ENCODE data around the gene RNF212B. TPM values are rescaled to one million over a fixed set of nuclear protein-coding genes. Genes with fewer than 3 reads are reported as not detected.

Gene RNF212B
- total and polyA plus RNA-seq, 10 of the 15 experiments (the other 5 are each of a cell fraction or from before 2014, with no cell fraction given): not detected

DNA sequence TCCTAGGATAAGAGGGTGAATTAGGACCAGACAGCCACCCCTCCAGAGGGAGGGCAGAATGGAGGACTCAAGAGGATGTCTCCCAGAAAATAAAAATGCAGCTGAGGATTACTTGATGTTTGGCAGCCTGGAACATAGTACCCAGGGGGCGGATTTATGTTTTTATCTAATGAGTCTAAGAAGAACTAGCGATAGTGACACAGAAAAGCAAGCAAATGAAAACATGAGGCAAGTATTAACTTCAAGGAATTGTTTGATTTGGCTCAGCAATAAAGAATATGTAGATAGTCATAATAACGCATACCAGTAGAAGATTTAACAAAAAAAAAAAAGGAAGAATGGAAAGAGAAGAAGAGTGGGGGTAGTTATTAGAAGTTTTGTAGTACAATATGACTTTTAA is 44.3 kb upstream of the RNF212B start:
- ChIA-PET SMC1A (ENCODE audit: uncharacterized antibody, unreplicated experiment) (no interaction called here), POLR2A (no interaction called here), CTCF (no interaction called here), RAD21 (ENCODE audit: unreplicated experiment) (no interaction called here)
- no peak overlapping the region for H3K27ac ChIP-seq (ENCODE audit: control insufficient read depth, insufficient read depth)
- intact Hi-C loops (cut with micrococcal nuclease; ENCODE audit: unreplicated experiment) (no loop called here), in situ Hi-C loops (cut with MboI) (no loop called here)
- H3K4me2 ChIP-seq (ENCODE audit: control insufficient read depth, insufficient read depth): no peak overlapping the region
- H3K4me1 ChIP-seq (ENCODE audit: control insufficient read depth, insufficient read depth, low read length): no peaks in the 10 kb centered on the region
- TF ChIP-seq SP1 (IDR thresholded peaks at IDR 0.05; ENCODE audit: low read depth, low read length) (no peak), EED (IDR thresholded peaks at IDR 0.05; ENCODE audit: low read depth) (no peak), YBX1 (IDR thresholded peaks at IDR 0.05) (no peak), ZSCAN29 (IDR thresholded peaks at IDR 0.05) (no peak), PKNOX1 (IDR thresholded peaks at IDR 0.05) (no peak), CREM (IDR thresholded peaks at IDR 0.05; ENCODE audit: low read depth) (no peak), NBN (IDR thresholded peaks at IDR 0.05) (no peak), CHD1 (IDR thresholded peaks at IDR 0.05; ENCODE audit: low read depth, low read length) (no peak), SKIL (IDR thresholded peaks at IDR 0.05; ENCODE audit: low read depth, poor library complexity, severe bottlenecking) (no peak), HDGF (IDR thresholded peaks at IDR 0.05) (no peak), ZNF622 (IDR thresholded peaks at IDR 0.05) (no peak), SPI1 (IDR thresholded peaks at IDR 0.05; ENCODE audit: borderline replicate concordance, insufficient read depth, low read depth, low read length) (no peak), STAT3 (IDR thresholded peaks at IDR 0.05; ENCODE audit: low read depth, low read length) (no peak), SIX5 (IDR thresholded peaks at IDR 0.05; ENCODE audit: low read depth, low read length, severe bottlenecking) (no peak), CHD4 (IDR thresholded peaks at IDR 0.05) (no peak)
- TF ChIP-seq, protein P1, sequence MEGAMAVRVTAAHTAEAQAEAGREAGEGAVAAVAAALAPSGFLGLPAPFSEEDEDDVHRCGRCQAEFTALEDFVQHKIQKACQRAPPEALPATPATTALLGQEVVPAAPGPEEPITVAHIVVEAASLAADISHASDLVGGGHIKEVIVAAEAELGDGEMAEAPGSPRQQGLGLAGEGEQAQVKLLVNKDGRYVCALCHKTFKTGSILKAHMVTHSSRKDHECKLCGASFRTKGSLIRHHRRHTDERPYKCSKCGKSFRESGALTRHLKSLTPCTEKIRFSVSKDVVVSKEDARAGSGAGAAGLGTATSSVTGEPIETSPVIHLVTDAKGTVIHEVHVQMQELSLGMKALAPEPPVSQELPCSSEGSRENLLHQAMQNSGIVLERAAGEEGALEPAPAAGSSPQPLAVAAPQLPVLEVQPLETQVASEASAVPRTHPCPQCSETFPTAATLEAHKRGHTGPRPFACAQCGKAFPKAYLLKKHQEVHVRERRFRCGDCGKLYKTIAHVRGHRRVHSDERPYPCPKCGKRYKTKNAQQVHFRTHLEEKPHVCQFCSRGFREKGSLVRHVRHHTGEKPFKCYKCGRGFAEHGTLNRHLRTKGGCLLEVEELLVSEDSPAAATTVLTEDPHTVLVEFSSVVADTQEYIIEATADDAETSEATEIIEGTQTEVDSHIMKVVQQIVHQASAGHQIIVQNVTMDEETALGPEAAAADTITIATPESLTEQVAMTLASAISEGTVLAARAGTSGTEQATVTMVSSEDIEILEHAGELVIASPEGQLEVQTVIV (IDR thresholded peaks at IDR 0.05; ENCODE audit: borderline replicate concordance, partially characterized antibody): no peak
- TF ChIP-seq, protein P2, sequence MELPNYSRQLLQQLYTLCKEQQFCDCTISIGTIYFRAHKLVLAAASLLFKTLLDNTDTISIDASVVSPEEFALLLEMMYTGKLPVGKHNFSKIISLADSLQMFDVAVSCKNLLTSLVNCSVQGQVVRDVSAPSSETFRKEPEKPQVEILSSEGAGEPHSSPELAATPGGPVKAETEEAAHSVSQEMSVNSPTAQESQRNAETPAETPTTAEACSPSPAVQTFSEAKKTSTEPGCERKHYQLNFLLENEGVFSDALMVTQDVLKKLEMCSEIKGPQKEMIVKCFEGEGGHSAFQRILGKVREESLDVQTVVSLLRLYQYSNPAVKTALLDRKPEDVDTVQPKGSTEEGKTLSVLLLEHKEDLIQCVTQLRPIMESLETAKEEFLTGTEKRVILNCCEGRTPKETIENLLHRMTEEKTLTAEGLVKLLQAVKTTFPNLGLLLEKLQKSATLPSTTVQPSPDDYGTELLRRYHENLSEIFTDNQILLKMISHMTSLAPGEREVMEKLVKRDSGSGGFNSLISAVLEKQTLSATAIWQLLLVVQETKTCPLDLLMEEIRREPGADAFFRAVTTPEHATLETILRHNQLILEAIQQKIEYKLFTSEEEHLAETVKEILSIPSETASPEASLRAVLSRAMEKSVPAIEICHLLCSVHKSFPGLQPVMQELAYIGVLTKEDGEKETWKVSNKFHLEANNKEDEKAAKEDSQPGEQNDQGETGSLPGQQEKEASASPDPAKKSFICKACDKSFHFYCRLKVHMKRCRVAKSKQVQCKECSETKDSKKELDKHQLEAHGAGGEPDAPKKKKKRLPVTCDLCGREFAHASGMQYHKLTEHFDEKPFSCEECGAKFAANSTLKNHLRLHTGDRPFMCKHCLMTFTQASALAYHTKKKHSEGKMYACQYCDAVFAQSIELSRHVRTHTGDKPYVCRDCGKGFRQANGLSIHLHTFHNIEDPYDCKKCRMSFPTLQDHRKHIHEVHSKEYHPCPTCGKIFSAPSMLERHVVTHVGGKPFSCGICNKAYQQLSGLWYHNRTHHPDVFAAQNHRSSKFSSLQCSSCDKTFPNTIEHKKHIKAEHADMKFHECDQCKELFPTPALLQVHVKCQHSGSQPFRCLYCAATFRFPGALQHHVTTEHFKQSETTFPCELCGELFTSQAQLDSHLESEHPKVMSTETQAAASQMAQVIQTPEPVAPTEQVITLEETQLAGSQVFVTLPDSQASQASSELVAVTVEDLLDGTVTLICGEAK (IDR thresholded peaks at IDR 0.05; ENCODE audit: borderline replicate concordance): no peak
- BruUV-seq (replicated peaks): no TSS peak
- no peaks in the 10 kb centered on the region for H3K36me3 ChIP-seq (ENCODE audit: control insufficient read depth in 2 of 2, insufficient read depth in 2 of 2, low read length in 1 of 2)
- H4K20me1 ChIP-seq (ENCODE audit: control insufficient read depth, insufficient read depth): no peaks in the 10 kb centered on the region
- no peaks in the 10 kb centered on the region for H3K79me2 ChIP-seq (ENCODE audit: control insufficient read depth, insufficient read depth, low read length)
- no peaks in the 10 kb centered on the region for H3K9me3 ChIP-seq (replicated peaks; ENCODE audit: control insufficient read depth, insufficient read depth, low read length)
- no peak overlapping the region for H3K9ac ChIP-seq (ENCODE audit: control insufficient read depth, insufficient read depth, low read length)
- no peaks in the 10 kb centered on the region for H3K27me3 ChIP-seq (replicated peaks in 1 of 2; ENCODE audit: control insufficient read depth in 2 of 2, insufficient read depth in 2 of 2, low read length in 1 of 2)
- no peak for ATAC-seq
- H2AFZ ChIP-seq (ENCODE audit: control insufficient read depth, low read depth, low read length): no peak overlapping the region
- no peak for FAIRE-seq
- H3K4me3 ChIP-seq: no peak overlapping the region
- 24% methylated on average over 3 of the region's 3 CpGs for WGBS (ENCODE audit: insufficient coverage, insufficient replicate concordance, low lambda C conversion rate, missing lambda C conversion rate)
- DNase-seq (ENCODE audit: low read depth, low spot score): no peak

Data from GM12878 (cell line).